Right ventricle myocardium inferior (tissue), 1 donor: ENCODE measurements around the gene SLC19A2. TPM values are rescaled to one million over a fixed set of nuclear protein-coding genes. Genes with fewer than 3 reads are reported as not detected.
A peak's percentile ranks its signal among the peaks of the same experiment; 100 is the strongest.

ENCODE experiments used
- ATAC-seq: fragments of 200-7000 bp; cut with Tn5 transposase; one replicate; pipeline ENCODE4 v1.9.1; 2020; ENCODE audit warnings: mild to moderate bottlenecking, moderate library complexity
- DNase-seq: peaks from one replicate; pipeline ENCODE4 v3.0.0; 2021; ENCODE audit errors: missing footprints
- intact Hi-C: fragments of 100-400 bp; cut with DNase I; formaldehyde crosslinking; loops from one replicate; pipeline ENCODE4 v1.11.0; 2022
- total RNA-seq: library from RNA; stranded (reverse); fragmentation: NEBNext Ultra II Directional; extraction: Animal tissue kit (Norgen Biotek cat#: 25700); gene quantifications from one replicate; pipeline ENCODE4 v1.2.1, GENCODE V29; 2021
- donor health status: DM: no; HTN: yes; CAD: no; lungs with severe emphysema.

Gene SLC19A2
- total RNA-seq, 1 donor from 2014 or later, result 16.5 TPM

- ATAC-seq, result no peak
- no peak for DNase-seq
- intact Hi-C loops, result no loop called here
These were observed 29.7 kb downstream of the SLC19A2 start for GRCh38 chr1:169456029-169456428.

GRCh38 chr1:169452921-169453320, 32.8 kb downstream of the SLC19A2 start:
- DNase-seq (no peak), ATAC-seq (no peak)
- intact Hi-C loops, result no loop called here

GRCh38 chr1:169451218-169451824, 34.4 kb downstream of the SLC19A2 start:
- no peak for ATAC-seq
- intact Hi-C loops, result no loop called here
- DNase-seq, result no peak

- ATAC-seq (no peak), DNase-seq (no peak)
- intact Hi-C loops, result no loop called here
These were observed 41.8 kb downstream of the SLC19A2 start for GRCh38 chr1:169443923-169444322.

GRCh38 chr1:169427081-169427641, 58.6 kb downstream of the SLC19A2 start, which contains the start of gene CCDC181:
TSS of gene CCDC181 (minus strand) at chr1:169427474. CDS start at chr1:169424927, 2,547 bp downstream.
- intact Hi-C loops, result no loop called here
- ATAC-seq, result peak; percentile 80
- peak; percentile 76 for DNase-seq

GRCh38 chr1:169426174-169426705, 59.5 kb downstream of the SLC19A2 start:
- DNase-seq, result no peak
- ATAC-seq, result no peak
- intact Hi-C loops, result no loop called here

GRCh38 chr1:169421309-169421708, 64.4 kb downstream of the SLC19A2 start:
- no peak for DNase-seq
- ATAC-seq, result no peak
- intact Hi-C loops, result no loop called here

GRCh38 chr1:169414952-169415351, 70.8 kb downstream of the SLC19A2 start:
- ATAC-seq (no peak), DNase-seq (no peak)
- intact Hi-C loops, result no loop called here

Other genes with a start within 250 kb of the SLC19A2 start
- 10.1 TPM for gene NME7, start 118.1 kb downstream of the SLC19A2 start, total RNA-seq
- 22.6 TPM for gene BLZF1, start 117.7 kb downstream of the SLC19A2 start, total RNA-seq
- gene CCDC181, start 58.5 kb downstream of the SLC19A2 start, total RNA-seq, result 0.65 TPM
- 16.6 TPM for gene F5, start 100.5 kb upstream of the SLC19A2 start, total RNA-seq
- 7.1 TPM for gene SELP, start 144.2 kb upstream of the SLC19A2 start, total RNA-seq
- gene SELL, start 225.7 kb upstream of the SLC19A2 start, total RNA-seq, result 1.1 TPM
- 0.87 TPM for gene SELE, start 248.1 kb upstream of the SLC19A2 start, total RNA-seq